T-helper 1 cell (primary cell): ENCODE data around the gene GTSF1L.
"Not testable (repeated sequence)": the region's sequence is repeated elsewhere in the genome, so short reads cannot be mapped to it uniquely, and the experiment has no call there.

Source experiments
- DNase-seq, 5 donors: peaks; one replicate each; pipeline ENCODE4 v3.0.0-alpha.2; 2012 to 2020
- total RNA-seq, 4 donors: gene quantifications; one replicate each; lab custom pipeline; 2026; lab: John Stamatoyannopoulos, UW

Gene GTSF1L
- total RNA-seq = 0 to 0.27 (median 0.08) reads per million in 4 donors

DNA sequence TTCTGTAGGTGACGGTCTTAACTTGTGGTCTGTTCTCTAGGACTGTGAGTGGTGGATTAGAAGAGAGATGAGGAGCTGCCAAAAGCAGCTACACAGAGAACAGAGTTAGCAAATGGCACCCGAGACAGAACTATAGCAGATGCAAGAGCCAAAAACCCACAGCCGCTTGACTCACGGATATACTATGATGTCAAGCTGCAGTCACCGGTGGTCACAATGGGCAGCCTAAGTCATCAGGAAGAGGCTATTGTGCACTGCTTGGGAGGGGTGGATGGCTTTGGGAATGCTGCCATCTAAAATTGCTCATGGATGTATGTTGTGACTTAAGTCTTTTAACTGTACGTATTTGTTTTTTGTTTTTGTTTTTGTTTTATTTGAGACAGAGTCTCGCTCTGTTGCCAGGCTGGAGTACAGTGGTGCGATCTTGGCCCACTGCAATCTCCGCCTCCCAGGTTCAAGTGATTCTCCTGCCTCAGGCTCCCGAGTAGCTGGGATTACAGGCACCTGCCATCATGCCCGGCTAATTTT is at the start of gene GTSF1L:
TSS of gene GTSF1L (minus strand) at position 192 of the 528 bp plus-strand sequence. CDS start 308 bp downstream, outside the sequence.
- DNase-seq = no peak

DNA sequence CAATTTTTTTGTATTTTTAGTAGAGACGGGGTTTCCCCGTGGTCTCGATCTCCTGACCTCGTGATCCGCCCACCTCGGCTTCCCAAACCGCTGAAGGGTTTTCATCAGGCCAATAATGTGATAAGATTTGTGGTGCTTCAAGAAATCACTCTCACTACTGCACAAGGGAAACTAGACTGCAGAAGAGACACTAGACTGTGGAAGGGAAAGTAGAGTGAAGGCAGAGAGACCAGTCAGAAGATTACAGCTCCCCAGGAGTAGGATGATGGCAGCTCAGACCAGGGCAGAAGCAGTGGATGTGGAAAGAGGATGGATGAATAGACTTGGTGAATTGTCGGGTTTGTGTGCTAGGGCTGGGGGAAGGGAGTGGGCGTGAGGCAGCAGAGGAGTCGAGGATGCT is 48.0 kb upstream of the GTSF1L start:
- no peak for DNase-seq

DNA sequence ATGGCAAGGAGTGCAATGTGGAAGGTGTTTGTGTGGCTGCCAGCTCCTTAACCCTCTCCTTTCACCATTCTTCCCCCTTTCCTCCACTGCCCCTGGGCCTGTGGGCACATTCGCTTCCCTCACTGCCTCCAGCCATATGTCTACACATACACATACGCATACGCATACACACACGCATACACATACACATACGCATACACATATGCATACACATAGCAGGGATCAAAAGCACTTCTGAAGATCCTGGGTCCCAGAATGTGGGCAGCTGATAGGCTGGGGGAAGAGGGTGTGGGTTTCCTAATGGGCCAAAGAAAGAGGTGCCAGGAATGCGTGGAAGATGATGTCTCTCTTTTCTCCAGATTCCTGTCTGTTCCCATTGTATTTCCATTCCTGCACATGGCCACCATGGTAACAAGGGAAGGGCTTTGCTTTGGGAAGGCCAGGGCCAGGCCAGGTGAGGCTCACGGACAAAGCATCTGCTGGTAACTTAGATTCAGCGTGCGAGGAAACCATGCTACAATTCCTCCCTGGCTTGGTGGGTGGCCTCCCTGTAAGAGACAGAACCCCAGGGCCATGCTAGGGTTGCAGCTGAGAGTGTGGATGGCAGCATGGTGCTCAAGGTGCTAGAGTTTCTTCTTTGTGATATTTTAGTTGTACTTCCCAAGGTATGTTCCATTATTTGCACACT is 44.8 kb upstream of the GTSF1L start:
- no peak for DNase-seq

DNA sequence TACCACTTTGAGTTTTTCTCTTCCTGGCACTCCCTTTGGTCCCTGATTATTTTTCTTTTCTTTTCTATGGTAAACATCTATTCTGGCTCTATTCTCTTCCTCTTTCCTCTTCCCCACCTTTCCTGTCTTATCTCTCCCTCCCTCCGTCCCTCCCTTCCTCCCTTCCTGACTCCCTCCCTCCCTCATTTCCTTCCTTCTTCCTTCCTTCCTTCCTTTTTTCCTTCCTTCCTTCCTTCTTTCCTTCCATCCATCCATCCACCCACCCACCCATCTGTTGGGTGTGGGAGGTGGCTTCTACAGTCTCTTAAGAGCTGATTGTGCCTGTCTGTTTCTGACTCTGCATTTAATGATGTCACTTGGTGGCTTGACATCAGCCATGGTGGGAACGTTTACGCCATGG is 43.5 kb upstream of the GTSF1L start:
- DNase-seq = no peak

DNA sequence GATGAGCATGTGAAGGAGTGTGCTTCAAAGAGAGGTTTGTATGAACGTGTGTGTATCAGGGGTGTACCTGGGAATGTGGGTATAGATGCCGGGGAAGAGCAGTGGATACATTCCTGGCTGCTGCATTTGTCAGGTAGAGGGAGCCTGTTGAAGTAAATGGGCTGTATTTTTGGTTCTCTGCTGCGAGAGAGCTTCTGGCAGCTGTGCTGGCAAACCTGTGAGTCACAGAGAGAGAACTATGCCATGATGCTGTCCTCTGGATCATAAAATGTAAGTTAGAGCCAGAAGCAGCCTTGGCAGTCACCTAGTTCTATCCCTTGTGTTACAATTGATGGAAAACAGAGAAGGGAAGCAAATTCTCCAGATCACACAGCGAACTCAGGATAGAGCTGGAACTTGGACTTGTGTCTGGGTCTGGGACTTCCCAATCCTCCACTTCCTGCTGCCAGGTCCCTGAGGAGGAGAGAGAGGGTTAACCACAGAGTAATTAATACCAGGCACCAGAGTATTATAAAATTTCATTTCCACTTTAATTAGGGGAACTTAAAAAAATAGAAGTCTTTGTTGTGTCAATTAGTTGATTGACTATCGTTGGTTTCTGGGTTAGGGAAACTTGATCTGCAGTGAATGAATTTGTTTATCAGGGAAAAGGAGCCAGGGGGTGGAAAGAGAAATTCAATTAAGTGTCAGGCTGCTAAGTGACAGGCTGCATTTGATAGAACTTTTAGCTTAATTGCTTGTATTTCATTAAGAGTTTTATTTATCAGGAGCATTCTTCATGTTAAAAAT is 41.1 kb upstream of the GTSF1L start:
- DNase-seq = no peak

DNA sequence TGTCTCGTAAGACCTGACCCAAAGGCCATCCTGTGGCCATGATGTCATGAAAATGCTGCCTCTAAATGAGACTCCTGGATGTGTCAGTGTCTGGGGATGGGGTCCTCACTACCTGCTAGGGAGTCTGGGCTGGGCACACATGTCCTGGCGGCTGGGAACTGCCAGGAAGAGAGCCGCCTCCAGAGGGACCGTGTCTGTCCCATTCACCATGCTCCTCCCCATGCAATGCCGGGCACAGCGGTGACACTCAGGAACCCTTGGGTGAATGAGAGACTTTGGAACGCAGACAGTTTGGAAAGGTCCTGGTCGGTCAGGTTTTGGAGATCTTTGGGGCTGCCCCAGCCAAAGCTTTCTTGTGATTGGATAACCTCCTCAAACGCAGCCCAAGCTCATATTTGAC is 40.1 kb upstream of the GTSF1L start:
- no peak for DNase-seq

DNA sequence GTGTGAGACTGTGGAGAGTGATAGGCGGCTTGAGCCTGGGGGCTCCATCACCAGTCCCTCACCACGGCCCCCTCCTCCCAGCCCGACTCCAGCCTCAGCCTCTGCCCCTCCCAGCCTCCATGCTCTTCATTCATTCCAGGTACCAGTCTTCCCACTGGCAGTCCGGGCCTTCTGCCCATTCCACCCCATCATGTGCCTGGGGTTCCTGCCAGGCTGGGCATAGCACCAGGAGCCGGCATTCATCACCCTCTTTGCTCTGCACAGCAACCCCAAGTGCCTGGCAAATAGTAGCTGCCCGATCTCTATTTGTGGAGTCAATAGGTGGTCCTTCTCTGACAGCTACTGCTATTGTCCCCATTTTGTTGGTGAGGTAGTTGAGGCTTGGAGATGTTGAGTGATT is 39.6 kb upstream of the GTSF1L start:
- DNase-seq = no peak

DNA sequence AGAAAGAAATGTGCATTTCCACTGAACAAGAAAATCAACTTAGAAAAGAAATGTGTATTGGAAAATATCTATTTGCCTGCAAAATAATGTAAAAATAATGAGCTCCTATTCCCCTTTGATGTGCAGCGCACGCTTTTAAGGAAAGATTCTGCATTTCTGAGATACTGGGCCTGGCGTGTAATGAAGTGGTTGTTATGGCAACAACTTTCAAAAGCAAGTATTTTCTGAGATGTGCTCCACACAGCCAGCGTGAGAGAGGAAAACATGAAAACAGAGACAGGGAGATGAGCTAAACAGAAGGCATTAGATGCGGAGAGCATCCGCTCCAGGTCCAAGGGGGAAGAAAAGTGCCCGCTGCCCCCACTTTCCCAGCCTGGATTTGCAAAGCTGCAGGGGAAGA is 39.1 kb upstream of the GTSF1L start:
- DNase-seq = no peak

DNA sequence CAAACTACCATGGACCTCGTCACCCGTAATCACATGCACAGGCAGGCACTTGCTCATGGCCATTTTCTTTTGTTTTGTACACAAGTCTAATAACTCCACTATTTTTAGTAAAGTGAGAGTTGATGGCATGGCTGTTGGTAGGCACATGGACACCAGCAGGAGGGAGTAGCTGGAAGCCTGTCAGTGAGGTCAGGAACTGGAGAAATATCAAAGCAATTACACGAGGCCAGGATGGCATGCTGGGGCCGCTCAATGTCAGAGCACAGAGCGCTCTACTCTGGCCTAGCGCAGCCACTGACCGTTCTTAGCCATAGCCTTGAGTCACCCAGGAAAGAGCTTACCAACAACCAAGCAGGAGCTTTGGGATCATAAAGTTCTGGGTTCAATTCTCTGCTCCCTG is 36.1 kb upstream of the GTSF1L start:
- DNase-seq = no peak

DNA sequence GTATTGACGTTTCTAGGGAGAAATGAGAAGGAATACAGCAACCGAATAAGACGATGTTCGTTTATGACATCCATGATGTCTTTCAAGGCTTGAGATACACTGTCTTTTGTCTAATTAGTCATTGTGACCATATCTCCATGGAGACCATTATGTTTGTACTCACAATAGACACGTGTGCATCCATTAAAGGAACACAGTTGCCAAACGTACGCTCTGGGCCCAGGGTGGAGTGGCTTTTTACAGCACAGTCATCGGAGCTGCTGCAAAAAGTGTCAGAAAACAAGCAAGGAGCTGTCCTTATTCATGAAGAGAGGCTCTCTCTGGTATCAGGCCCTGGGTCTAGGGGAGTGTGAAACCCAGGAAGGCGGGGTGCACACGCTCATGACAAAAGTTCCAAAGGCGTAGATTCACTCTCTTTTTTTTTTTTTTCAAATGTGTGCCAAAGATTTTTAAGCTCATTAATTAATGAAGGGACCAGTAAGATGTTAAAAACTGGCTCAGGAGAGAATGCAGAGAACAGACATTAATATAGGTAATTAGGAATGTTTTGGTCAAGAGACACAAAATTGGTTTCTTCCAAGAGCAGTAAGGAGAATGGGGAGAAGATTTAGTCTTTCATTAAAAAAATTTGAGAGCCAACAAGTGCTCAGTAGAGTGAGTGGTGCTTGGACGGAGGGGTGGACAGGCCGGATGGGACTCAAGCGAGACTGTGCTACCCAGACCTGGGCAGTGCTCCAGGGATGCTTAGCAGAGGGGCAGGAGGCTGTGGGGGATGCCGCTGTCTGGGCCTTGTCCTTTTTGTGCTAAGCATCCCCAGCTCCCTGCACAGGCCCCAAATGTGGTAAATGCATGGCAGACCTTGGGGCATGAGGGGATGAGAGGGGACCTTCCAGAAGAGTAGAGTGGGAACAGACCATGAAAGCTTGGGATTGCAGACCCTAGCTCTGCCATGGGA is 34.9 kb upstream of the GTSF1L start:
- DNase-seq = no peak

DNA sequence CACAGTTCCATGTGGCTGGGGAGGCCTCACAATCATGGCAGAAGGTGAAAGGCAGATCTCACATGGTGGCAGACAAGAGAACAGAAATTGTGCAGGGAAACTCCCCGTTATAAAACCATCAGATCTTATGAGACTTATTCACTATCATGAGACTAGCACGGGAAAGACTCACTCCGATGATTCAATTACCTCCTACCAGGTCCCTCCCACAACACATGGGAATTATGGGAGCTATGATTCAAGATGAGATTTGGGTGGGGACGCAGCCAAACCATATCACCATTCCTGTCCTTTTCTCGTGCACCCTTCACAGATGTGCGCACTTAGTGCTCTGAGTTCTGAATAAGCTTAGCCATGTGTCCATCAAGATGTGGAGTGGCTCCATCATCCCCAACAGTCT is 31.1 kb upstream of the GTSF1L start:
- DNase-seq = not testable (repeated sequence)

DNA sequence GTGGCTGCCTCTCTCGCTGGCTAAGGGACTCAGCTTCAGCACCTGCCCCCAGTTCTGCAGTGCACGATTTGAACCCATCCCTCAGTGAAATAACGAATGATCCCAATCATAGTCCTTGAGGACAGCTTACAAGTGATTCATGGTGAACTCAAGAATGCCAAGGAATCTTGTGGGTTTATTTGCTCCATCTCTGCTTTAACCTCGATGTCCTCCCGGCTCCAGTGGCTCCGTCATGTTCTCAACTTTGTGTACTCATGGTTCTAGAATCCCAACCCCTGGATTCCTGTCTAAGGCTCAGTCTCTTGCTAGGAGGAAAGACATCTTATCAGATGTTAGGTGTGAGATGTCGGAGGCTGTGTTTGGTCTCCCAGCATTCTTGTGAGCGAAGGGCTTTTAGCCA is 29.0 kb upstream of the GTSF1L start:
- DNase-seq = no peak

DNA sequence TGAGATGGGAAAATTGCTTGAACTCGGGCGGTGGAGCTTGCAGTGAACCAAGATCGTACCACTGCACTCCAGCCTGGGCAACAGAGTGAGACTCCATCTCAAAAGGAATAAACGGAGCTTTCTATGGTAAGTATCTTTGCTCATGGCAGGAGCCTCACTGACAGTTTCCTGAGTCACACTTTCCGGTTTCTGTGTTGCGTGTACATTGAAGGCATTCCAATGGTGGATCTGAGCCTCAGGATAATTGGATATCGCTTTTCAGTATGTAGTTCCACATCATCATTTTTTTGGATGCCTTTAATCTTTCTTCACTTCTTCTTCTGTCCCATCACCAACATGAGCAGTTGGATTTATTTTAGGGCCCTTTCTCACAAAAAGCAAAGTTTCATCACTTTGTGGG is 28.6 kb upstream of the GTSF1L start:
- no peak for DNase-seq

DNA sequence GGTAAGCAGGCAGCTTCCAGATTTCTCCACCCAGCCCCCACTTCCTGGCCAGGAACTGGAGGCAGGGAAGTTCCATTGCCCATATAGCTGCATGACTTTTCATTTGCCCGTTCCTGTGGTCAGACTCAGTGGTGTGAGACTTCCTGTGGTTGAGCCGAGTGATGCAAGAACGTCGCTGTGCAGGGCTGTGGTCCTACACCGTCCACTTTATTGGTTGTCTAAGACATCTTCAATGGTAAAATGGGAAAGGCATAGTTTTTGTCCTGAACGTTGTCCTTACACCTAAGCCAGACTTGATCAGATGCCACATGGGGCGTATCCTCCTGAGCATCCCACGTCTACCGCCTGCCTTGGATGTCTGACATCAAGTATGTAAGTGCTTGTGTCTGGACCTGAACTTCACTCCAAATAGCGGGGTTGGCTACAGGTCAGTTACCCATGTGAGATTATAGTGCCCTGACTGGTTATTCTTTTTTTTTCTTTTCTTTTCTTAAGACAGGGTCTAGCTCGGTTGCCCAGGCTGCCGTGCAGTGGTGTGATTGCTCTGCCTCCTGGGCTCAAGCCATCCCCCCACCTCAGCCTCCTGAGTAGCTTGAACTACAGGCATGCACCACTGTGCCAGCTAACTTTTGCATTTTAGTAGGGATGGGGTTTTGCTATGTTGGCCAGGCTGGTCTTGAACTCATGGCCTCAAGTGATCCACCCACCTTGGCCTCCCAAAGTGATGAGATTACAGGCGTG is 25.9 kb upstream of the GTSF1L start:
- peak in 1 of 5 donors; percentile 85 for DNase-seq

DNA sequence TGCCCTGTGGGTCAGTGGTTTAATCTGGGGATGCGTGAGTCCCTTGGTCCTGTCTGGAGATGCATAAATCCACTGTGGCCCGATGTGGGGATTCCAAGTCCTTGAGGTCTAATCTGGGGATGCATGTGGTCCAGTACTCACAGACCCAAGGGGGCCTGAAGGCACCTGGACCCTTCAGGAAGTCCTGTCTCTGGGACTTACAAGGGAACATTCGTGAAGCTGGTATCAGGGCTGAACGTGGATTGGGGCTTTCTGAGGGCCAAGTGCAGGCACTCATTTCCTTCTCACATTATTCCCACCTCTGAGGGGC is 25.2 kb upstream of the GTSF1L start:
- DNase-seq = no peak

DNA sequence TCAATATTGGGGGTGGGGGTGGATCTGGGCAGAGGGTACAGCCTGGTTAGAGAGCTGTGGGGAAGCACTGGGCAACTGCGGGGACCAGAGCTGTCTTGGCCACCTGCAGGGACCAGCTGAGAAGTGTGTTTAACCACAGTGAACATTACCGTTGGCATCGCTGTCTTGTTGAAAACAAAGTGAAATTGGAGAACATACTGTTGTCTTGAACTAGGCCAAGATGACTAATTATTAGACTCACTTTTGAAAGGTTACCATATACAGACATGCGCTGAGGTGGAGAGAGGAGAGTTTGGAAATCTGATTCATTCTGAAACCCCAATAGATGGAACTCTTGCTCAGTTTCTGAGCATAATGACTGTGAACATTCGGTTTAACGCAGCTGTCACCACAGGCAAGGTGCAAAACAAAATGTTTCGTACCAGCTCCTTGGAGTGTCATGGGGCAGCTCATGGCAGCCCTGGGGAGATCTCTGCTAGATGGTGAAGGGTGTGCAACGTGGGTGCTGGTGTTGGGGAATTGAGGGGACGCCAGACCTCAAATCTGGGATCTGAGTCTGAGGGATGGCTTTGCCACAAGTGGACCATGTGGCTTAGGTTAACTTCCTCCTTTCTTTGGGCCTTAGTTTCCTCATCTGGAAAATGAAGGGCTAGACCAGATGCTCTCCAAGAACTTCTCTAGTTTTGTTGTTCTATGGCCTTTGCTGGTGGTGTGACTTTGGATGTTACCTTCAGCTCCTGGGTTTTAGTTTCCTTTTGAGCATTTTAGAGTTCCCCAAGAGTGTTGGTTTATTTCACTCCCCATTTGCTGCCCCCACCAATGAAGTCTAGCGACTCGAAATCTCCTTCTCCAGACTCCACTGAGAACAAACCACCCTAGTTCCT is 24.6 kb upstream of the GTSF1L start:
- DNase-seq = peak in 1 of 5 donors; percentile 98

DNA sequence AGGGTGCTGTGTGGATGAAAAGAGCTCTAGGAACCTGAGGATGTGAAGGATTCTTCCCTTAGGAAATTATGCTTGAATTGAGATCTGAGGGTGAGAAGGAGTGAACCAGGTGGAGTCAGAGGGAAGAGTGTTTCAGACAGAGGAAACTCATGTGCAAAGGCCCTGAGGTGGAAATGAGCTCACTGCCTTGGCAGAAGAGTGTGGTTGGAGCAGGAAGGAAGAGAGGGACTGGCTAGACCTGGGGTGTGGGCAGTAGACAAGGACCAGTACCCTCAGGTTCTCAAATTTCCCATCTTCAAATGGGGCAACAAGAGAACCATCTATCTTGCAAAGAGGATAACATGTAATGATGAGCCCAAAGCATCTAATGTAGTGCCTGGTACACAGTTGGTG is 24.0 kb upstream of the GTSF1L start:
- no peak for DNase-seq

DNA sequence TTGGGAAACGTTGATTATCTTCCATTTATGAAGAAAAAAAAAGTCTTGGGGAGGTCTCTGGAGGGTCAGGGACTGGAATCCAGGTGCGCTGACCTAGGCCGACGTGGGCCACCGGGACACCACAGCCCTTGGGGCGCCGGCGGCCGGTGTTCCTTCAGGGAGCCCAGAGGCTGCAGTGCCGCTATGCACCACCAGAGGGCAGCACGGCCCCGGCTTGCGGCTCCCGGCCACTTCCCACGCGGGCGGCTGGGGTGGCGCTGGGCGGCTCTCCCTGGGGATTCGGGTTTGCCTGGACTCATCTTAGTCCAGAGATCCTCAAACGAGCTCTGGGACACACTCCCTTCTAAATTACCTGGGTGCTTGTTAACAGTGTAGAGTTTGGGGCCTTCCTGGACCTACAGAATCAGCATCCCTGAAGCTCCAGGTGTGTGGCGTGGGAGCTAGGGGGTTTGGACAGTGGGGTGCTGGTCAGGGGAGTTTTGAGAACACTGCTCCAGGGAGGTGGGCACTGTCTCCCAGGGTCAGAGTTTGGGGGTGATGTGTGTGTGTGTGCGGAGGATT is 23.0 kb upstream of the GTSF1L start:
- peak; percentile 58 to 79 (median 72) for DNase-seq

DNA sequence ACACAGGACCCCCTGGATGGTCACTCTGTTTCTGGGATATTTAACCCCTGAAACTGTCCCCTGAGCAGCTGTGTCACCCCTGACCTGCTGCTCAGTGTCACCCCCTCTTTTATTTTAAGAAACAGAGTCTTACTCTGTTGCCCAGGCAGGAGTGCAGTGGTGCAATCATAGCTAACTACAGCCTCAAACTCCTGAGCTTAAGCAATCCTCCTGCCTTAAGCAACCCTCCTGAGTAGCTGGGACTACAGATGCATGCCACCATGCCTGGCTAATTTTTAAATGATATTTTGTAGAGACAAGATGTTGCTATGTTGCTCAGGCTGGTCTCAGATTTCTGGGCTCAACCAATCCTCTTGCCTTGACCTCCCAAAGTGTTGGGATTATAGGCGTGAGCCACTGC is 21.5 kb upstream of the GTSF1L start:
- no peak for DNase-seq

DNA sequence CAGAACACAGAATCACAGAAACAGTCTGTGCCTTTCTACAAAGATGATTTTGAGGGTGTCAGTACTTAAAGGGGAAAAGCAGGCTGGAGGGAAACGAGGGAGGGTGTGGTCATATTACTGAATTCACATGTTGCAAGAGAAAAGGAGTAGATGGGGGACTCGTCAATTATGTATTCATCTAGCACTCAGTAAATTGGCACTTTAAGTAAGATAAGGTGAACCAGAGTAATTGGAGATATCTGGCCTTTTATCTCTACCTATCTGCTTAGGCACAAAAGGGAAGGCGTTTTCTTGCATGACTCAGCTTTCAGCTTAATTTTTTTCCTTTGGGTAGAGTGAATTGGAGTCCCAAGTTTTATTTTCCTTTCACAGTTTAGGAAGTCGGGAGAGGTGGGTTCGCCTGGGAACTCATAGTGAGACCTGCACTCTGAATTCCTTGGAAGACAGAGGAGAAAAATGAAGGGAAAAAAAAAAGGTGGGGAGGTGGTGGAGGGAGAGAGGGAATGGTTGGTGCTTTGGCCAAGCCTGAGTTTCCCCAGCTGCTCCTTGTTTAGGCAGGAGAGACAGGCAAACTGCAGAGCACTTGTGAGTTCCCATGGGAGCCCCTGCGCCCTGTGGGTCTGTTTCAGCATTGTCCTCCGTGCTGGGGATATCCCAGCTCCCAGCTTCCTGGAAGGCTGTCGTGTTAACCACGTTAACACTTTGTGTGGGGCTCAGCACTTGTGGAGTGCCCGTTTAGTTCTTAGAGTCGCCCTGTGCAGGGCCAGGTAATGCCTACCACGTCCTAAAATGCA is 19.7 kb upstream of the GTSF1L start:
- no peak for DNase-seq
